H9 (cell line): ENCODE data around the gene SLIRP. TPM values are rescaled to one million over a fixed set of nuclear protein-coding genes. Genes with fewer than 3 reads are reported as not detected.

ENCODE experiments used
- DNase-seq: peaks from one replicate; pipeline ENCODE4 v3.0.0-alpha.2; 2017
- H2AFZ ChIP-seq: one replicate; pipeline ENCODE4 v1.6.1; 2013; ENCODE audit warnings: mild to moderate bottlenecking, low read length, control low read depth, moderate library complexity
- H2AK5ac ChIP-seq: 2 replicates; pipeline ENCODE4 v1.6.1; 2013; ENCODE audit warnings: low read length, control low read depth, mixed read lengths; ENCODE audit not compliant: insufficient read length
- H2BK120ac ChIP-seq: one replicate; pipeline ENCODE4 v1.6.1; 2013; ENCODE audit warnings: low read depth, mild to moderate bottlenecking, low read length, control low read depth, inconsistent platforms; ENCODE audit not compliant: poor library complexity, severe bottlenecking
- H2BK12ac ChIP-seq: 2 replicates; pipeline ENCODE4 v1.6.1; 2013; ENCODE audit warnings: low read length, control low read depth, mixed read lengths, low read depth; ENCODE audit not compliant: insufficient read length
- H2BK15ac ChIP-seq: 2 replicates; pipeline ENCODE4 v1.6.1; 2013; ENCODE audit warnings: low read depth, low read length, control low read depth
- H2BK20ac ChIP-seq: one replicate; pipeline ENCODE4 v1.6.1; 2013; ENCODE audit warnings: low read depth, mild to moderate bottlenecking, low read length, control low read depth, inconsistent platforms; ENCODE audit not compliant: poor library complexity, severe bottlenecking
- H2BK5ac ChIP-seq: 2 replicates; pipeline ENCODE4 v1.6.1; 2013; ENCODE audit warnings: low read length, control low read depth, mixed read lengths; ENCODE audit not compliant: insufficient read length
- H3K14ac ChIP-seq: 2 replicates; pipeline ENCODE4 v1.6.1; 2013; ENCODE audit warnings: low read length, control low read depth; ENCODE audit not compliant: insufficient read depth
- H3K18ac ChIP-seq: 2 replicates; pipeline ENCODE4 v1.6.1; 2013; ENCODE audit warnings: low read depth, mild to moderate bottlenecking, mixed read lengths, low read length, control low read depth; ENCODE audit not compliant: insufficient read length
- H3K23ac ChIP-seq: 2 replicates; pipeline ENCODE4 v1.6.1; 2013; ENCODE audit warnings: low read length, control low read depth, mixed read lengths, low read depth; ENCODE audit not compliant: insufficient read length
- H3K23me2 ChIP-seq: 2 replicates; pipeline ENCODE4 v1.6.1; 2013; ENCODE audit warnings: low read depth, mild to moderate bottlenecking, mixed read lengths, low read length, control low read depth; ENCODE audit not compliant: insufficient read length, poor library complexity, severe bottlenecking
- H3K27ac ChIP-seq: 2 replicates; pipeline ENCODE4 v1.5.1; 2013; ENCODE audit warnings: low read length, control low read depth, mixed read lengths, low read depth; ENCODE audit not compliant: insufficient read length
- H3K27me3 ChIP-seq: 2 replicates; pipeline ENCODE4 v1.6.1; 2013; ENCODE audit warnings: low read length, control low read depth, inconsistent platforms; ENCODE audit not compliant: insufficient read depth
- H3K4ac ChIP-seq: 2 replicates; pipeline ENCODE4 v1.6.1; 2013; ENCODE audit warnings: low read depth, mild to moderate bottlenecking, control low read depth, inconsistent platforms, low read length, moderate library complexity
- H3K4me1 ChIP-seq: 2 replicates; pipeline ENCODE4 v1.6.1; 2013; ENCODE audit warnings: low read length, control low read depth, inconsistent platforms; ENCODE audit not compliant: insufficient read depth
- H3K4me2 ChIP-seq: 2 replicates; pipeline ENCODE4 v1.6.1; 2013; ENCODE audit warnings: low read length, control low read depth, mixed read lengths; ENCODE audit not compliant: insufficient read length, insufficient read depth
- H3K56ac ChIP-seq: 2 replicates; pipeline ENCODE4 v1.6.1; 2013; ENCODE audit warnings: low read depth, mild to moderate bottlenecking, mixed read lengths, low read length, control low read depth; ENCODE audit not compliant: insufficient read length
- H3K79me1 ChIP-seq: 2 replicates; pipeline ENCODE4 v1.6.1; 2013; ENCODE audit warnings: low read depth, mild to moderate bottlenecking, moderate library complexity, low read length, control low read depth, inconsistent platforms; ENCODE audit not compliant: insufficient read depth, poor library complexity, severe bottlenecking
- H3K79me2 ChIP-seq: 2 replicates; pipeline ENCODE4 v1.6.1; 2013; ENCODE audit warnings: low read length, control low read depth, inconsistent platforms; ENCODE audit not compliant: insufficient read depth
- H3K9ac ChIP-seq: 2 replicates; pipeline ENCODE4 v1.6.1; 2013; ENCODE audit warnings: low read length, control low read depth, mixed read lengths; ENCODE audit not compliant: insufficient read length; ENCODE audit errors: extremely low read depth
- H3K9me3 ChIP-seq: one replicate; pipeline ENCODE4 v1.6.1; 2013; ENCODE audit warnings: low read depth, low read length, inconsistent platforms; ENCODE audit not compliant: control insufficient read depth
- H3T11ph ChIP-seq: one replicate; pipeline ENCODE4 v1.6.1; 2013; ENCODE audit warnings: mild to moderate bottlenecking, low read length, control low read depth, inconsistent platforms
- H4K20me1 ChIP-seq: one replicate; pipeline ENCODE4 v1.6.1; 2013; ENCODE audit not compliant: control insufficient read depth, insufficient read length, insufficient read depth
- H4K5ac ChIP-seq: 2 replicates; pipeline ENCODE4 v1.6.1; 2013; ENCODE audit warnings: low read depth, mild to moderate bottlenecking, mixed read lengths, low read length, control low read depth; ENCODE audit not compliant: insufficient read length
- H4K8ac ChIP-seq: replicated peaks from 2 replicates; pipeline ENCODE4 v1.6.1; 2013; ENCODE audit warnings: low read length, control low read depth, mixed read lengths, low read depth; ENCODE audit not compliant: insufficient read length
- H4K91ac ChIP-seq: 2 replicates; pipeline ENCODE4 v1.6.1; 2013; ENCODE audit warnings: low read depth, mild to moderate bottlenecking, moderate library complexity, mixed read lengths, low read length, control low read depth; ENCODE audit not compliant: insufficient read length
- H3K27ac Mint-ChIP-seq, 3 experiments: 2 replicates in 2 of 3; 3 replicates in 1 of 3; pipeline ENCODE4 v1.8.0; 2020 to 2021; ENCODE audit warnings: mixed read lengths in 3 of 3, mild to moderate bottlenecking in 1 of 3, moderate library complexity in 1 of 3
- H3K27me3 Mint-ChIP-seq: 2 replicates; pipeline ENCODE4 v1.8.0; 2021; ENCODE audit warnings: low read depth, mild to moderate bottlenecking, moderate library complexity, mixed read lengths
- H3K36me3 Mint-ChIP-seq, 3 experiments: 2 replicates in 2 of 3; 3 replicates in 1 of 3; pipeline ENCODE4 v1.8.0; 2020 to 2021; ENCODE audit warnings: low read depth in 3 of 3, mixed read lengths in 3 of 3; ENCODE audit not compliant: insufficient read depth in 1 of 3
- H3K4me1 Mint-ChIP-seq, 2 experiments: 2 replicates each; pipeline ENCODE4 v1.8.0; 2020; ENCODE audit warnings: mixed read lengths in 2 of 2
- H3K4me3 Mint-ChIP-seq, 2 experiments: 2 replicates in 1 of 2; 3 replicates in 1 of 2; pipeline ENCODE4 v1.8.0; 2020 to 2021; ENCODE audit warnings: mild to moderate bottlenecking in 2 of 2, mixed read lengths in 2 of 2, moderate library complexity in 1 of 2
- H3K9me3 Mint-ChIP-seq, 2 experiments: 2 replicates in 1 of 2; 3 replicates in 1 of 2; pipeline ENCODE4 v1.8.0; 2020; ENCODE audit warnings: mild to moderate bottlenecking in 2 of 2, mixed read lengths in 2 of 2, moderate library complexity in 1 of 2
- WGBS: extraction: QIAGEN DNeasy Blood & Tissue Kit; methylation state at CpG from one replicate; pipeline ENCODE4 v1.1.7; 2013; ENCODE audit warnings: missing lambda C conversion rate, low lambda C conversion rate, mixed read lengths; ENCODE audit not compliant: insufficient read length; ENCODE audit errors: extremely low coverage; 5-methylcytosine and 5-hydroxymethylcytosine counted together
- total RNA-seq: library from RNA; stranded (reverse); gene quantifications from 2 replicates; pipeline ENCODE4 v1.2.1, GENCODE V29; 2021
- TF ChIP-seq, protein P1 (sequence below): fragments of 200-600 bp; sonication (generic); conservative IDR thresholded peaks from 3 replicates; pipeline ENCODE4 v1.8.0; 2021; ENCODE audit warnings: antibody characterized with exemption, mild to moderate bottlenecking

SLIRP gene
- total RNA-seq, 1 experiment from 2014 or later = 337 TPM

DNA sequence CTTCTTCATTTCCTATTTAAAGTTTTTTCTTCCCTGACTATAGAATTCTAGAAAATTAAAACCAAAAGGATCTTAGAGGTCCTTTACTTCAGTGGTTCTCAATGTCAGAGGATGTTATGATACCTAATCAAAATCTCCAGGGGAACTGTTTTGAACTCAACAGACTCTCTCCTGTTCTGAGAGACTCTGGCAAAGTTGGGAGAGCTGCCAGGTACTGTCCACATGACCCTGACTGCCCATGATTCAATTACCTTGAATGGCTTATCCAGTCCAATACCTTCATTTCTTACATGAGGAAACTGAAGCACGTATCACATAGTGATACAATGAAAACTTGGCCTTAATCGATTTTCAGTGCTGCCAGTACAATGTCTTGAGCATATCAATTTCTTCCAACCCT, 16.6 kb upstream of the SLIRP start:
- Histone ChIP-seq H3T11ph (no peak overlapping the region), H3K23me2 (no peaks in the 10 kb centered on the region), H2AK5ac (no peak overlapping the region), H3K9me3 (no peaks in the 10 kb centered on the region), H4K20me1 (no peaks in the 10 kb centered on the region), H2BK20ac (no peak overlapping the region), H3K14ac (no peak overlapping the region), H2BK5ac (no peak overlapping the region), H2BK15ac (no peak overlapping the region), H3K4me2 (no peak overlapping the region), H3K4ac (no peak overlapping the region), H3K4me1 (peaks cover 3% of the 10 kb centered on the region), H2BK12ac (no peak overlapping the region), H2BK120ac (no peak overlapping the region), H3K27ac (no peak overlapping the region), H4K5ac (no peak overlapping the region), H3K56ac (no peak overlapping the region), H4K8ac (no peak overlapping the region), H3K79me1 (no peaks in the 10 kb centered on the region), H3K23ac (no peak overlapping the region), H2AFZ (no peak overlapping the region), H3K27me3 (no peaks in the 10 kb centered on the region), H4K91ac (no peak overlapping the region), H3K9ac (no peak overlapping the region), H3K79me2 (no peaks in the 10 kb centered on the region), H3K18ac (no peak overlapping the region)
- Mint-ChIP-seq H3K27ac (no peak overlapping the region; a peak in 1 of 7 replicates), H3K4me3 (no peak overlapping the region), H3K27me3 (no peaks in the 10 kb centered on the region), H3K9me3 (no peaks in the 10 kb centered on the region), H3K36me3 (peaks cover 5 to 43% (median 38%) of the 10 kb centered on the region in 3 experiments; a peak in 6 of 7 replicates), H3K4me1 (peaks cover 11 to 18% of the 10 kb centered on the region in 2 experiments)
- TF ChIP-seq, protein P1, sequence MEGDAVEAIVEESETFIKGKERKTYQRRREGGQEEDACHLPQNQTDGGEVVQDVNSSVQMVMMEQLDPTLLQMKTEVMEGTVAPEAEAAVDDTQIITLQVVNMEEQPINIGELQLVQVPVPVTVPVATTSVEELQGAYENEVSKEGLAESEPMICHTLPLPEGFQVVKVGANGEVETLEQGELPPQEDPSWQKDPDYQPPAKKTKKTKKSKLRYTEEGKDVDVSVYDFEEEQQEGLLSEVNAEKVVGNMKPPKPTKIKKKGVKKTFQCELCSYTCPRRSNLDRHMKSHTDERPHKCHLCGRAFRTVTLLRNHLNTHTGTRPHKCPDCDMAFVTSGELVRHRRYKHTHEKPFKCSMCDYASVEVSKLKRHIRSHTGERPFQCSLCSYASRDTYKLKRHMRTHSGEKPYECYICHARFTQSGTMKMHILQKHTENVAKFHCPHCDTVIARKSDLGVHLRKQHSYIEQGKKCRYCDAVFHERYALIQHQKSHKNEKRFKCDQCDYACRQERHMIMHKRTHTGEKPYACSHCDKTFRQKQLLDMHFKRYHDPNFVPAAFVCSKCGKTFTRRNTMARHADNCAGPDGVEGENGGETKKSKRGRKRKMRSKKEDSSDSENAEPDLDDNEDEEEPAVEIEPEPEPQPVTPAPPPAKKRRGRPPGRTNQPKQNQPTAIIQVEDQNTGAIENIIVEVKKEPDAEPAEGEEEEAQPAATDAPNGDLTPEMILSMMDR = no peak
- DNase-seq = no peak
- WGBS = no CpG with 5 or more reads among the region's 2 CpGs
